ENCODE measurements around the gene IFI6. TPM values are rescaled to one million over a fixed set of nuclear protein-coding genes. Genes with fewer than 3 reads are reported as not detected.

Gene IFI6
- total RNA-seq, 1 experiment from 2014 or later: 4.3 TPM

DNA sequence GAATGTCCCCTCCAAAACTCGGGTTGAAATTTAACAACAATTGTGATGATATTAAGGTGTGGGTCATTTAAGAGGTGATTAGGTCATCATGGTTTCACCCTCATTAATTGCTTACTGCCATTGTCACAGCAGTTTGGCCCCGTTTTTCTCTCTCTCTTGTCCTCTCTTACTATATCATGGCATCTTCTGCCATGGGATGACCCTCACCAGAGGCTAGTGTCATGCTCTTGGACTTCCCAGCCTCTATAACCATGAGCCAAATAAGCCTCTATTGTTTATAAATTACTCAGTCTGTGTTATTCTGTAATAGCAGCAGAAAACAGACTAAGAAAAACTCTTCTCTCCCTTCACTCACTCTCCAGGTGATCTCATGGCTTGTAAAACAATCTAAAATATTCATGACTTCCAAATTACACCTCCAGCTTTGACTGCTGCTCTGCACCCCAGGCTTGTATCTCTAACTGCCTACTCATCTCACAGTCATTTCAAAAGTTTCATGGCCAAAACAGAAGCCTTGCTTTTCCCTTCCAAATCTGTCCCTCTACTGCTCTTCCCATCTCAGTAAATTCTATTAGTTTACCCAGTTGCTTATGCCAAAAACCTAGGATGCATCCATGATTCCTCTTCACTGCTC, 44.4 kb upstream of the IFI6 start:
- no peak overlapping the region for H3K4me2 ChIP-seq (ENCODE audit: insufficient read depth, insufficient read length, low read length)
- no peak overlapping the region for H3K56ac ChIP-seq (ENCODE audit: insufficient read length, low read depth, low read length)
- H3K4ac ChIP-seq (ENCODE audit: low read depth, low read length): no peak overlapping the region
- no peak overlapping the region for H4K8ac ChIP-seq (replicated peaks; ENCODE audit: insufficient read length, low read depth, low read length)
- H3K9me3 ChIP-seq (ENCODE audit: control insufficient read depth, low read depth, low read length): peaks cover 6% of the 10 kb centered on the region
- no peak overlapping the region for H2AK5ac ChIP-seq (ENCODE audit: insufficient read length, low read length)
- DNase-seq: no peak
- no peak overlapping the region for H4K5ac ChIP-seq (ENCODE audit: insufficient read length, low read depth, low read length)
- no peak overlapping the region for H3K18ac ChIP-seq (ENCODE audit: insufficient read length, low read depth, low read length)
- H3K4me1 Mint-ChIP-seq: peaks cover 16 to 23% of the 10 kb centered on the region in 2 experiments
- H3K79me2 ChIP-seq (ENCODE audit: insufficient read depth, low read length): no peaks in the 10 kb centered on the region
- no peak overlapping the region for H3K9ac ChIP-seq (ENCODE audit: extremely low read depth, insufficient read length, low read length)
- peaks cover 0 to 10% (median 0%) of the 10 kb centered on the region in 3 experiments; a peak in 1 of 7 replicates for H3K36me3 Mint-ChIP-seq (ENCODE audit: insufficient read depth in 1 of 3, low read depth in 3 of 3)
- H2AFZ ChIP-seq (ENCODE audit: low read length): no peak overlapping the region
- WGBS (ENCODE audit: extremely low coverage, insufficient read length, low lambda C conversion rate): no CpG with 5 or more reads among the region's 2 CpGs
- H3K9me3 Mint-ChIP-seq: peaks cover 6 to 10% of the 10 kb centered on the region in 2 experiments; a peak in 4 of 5 replicates
- no peaks in the 10 kb centered on the region for H4K20me1 ChIP-seq (ENCODE audit: control insufficient read depth, insufficient read depth, insufficient read length)
- H3K4me3 Mint-ChIP-seq: no peak overlapping the region
- no peaks in the 10 kb centered on the region; the same call in 1 of the 2 replicates for H3K4me1 ChIP-seq (ENCODE audit: insufficient read depth, low read length)
- H2BK12ac ChIP-seq (ENCODE audit: insufficient read length, low read depth, low read length): no peak overlapping the region
- no peak overlapping the region for H3K23ac ChIP-seq (ENCODE audit: insufficient read length, low read depth, low read length)
- no peak overlapping the region for H2BK5ac ChIP-seq (ENCODE audit: insufficient read length, low read length)
- TF ChIP-seq, protein P1, sequence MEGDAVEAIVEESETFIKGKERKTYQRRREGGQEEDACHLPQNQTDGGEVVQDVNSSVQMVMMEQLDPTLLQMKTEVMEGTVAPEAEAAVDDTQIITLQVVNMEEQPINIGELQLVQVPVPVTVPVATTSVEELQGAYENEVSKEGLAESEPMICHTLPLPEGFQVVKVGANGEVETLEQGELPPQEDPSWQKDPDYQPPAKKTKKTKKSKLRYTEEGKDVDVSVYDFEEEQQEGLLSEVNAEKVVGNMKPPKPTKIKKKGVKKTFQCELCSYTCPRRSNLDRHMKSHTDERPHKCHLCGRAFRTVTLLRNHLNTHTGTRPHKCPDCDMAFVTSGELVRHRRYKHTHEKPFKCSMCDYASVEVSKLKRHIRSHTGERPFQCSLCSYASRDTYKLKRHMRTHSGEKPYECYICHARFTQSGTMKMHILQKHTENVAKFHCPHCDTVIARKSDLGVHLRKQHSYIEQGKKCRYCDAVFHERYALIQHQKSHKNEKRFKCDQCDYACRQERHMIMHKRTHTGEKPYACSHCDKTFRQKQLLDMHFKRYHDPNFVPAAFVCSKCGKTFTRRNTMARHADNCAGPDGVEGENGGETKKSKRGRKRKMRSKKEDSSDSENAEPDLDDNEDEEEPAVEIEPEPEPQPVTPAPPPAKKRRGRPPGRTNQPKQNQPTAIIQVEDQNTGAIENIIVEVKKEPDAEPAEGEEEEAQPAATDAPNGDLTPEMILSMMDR (conservative IDR thresholded peaks at IDR 0.05): no peak
- no peaks in the 10 kb centered on the region for H3K79me1 ChIP-seq (ENCODE audit: insufficient read depth, low read depth, low read length, poor library complexity, severe bottlenecking)
- H3K14ac ChIP-seq (ENCODE audit: insufficient read depth, low read length): no peak overlapping the region
- H4K91ac ChIP-seq (ENCODE audit: insufficient read length, low read depth, low read length): no peak overlapping the region
- H2BK120ac ChIP-seq (ENCODE audit: low read depth, low read length, poor library complexity, severe bottlenecking): no peak overlapping the region
- no peaks in the 10 kb centered on the region for H3K23me2 ChIP-seq (ENCODE audit: insufficient read length, low read depth, low read length, poor library complexity, severe bottlenecking)
- H2BK15ac ChIP-seq (ENCODE audit: low read depth, low read length): no peak overlapping the region
- peaks cover 6% of the 10 kb centered on the region for H3K27me3 Mint-ChIP-seq (ENCODE audit: low read depth)
- no peaks in the 10 kb centered on the region for H3K27me3 ChIP-seq (ENCODE audit: insufficient read depth, low read length)
- no peak overlapping the region for H3K27ac ChIP-seq (ENCODE audit: insufficient read length, low read depth, low read length)
- no peak overlapping the region for H2BK20ac ChIP-seq (ENCODE audit: low read depth, low read length, poor library complexity, severe bottlenecking)
- no peak overlapping the region for H3K27ac Mint-ChIP-seq
- H3T11ph ChIP-seq (ENCODE audit: low read length): no peak overlapping the region

Measured in H9 (cell line).